IMR-90 (cell line): ENCODE results near the gene ADSS1.

Source experiments
- CEBPB ChIP-seq: IDR thresholded peaks from 2 replicates; pipeline ENCODE4 v1.6.1; 2012; ENCODE audit warnings: low read depth, low read length, improper control_type of control experiment
- MAFK ChIP-seq: IDR thresholded peaks from 2 replicates; pipeline ENCODE4 v1.6.1; 2012; ENCODE audit warnings: low read depth, low read length, improper control_type of control experiment
- NFE2L2 ChIP-seq: fragments of 150-350 bp; IDR thresholded peaks from 2 replicates; pipeline ENCODE4 v1.6.1; 2016; ENCODE audit warnings: low read depth, mild to moderate bottlenecking, low read length
- POLR2A ChIP-seq: IDR thresholded peaks from 2 replicates; pipeline ENCODE4 v1.6.1; 2012; ENCODE audit warnings: mild to moderate bottlenecking, low read depth, low read length
- RCOR1 ChIP-seq: IDR thresholded peaks from 2 replicates; pipeline ENCODE4 v1.6.1; 2012; ENCODE audit warnings: mild to moderate bottlenecking, low read length, improper control_type of control experiment; ENCODE audit not compliant: insufficient replicate concordance
- RFX5 ChIP-seq: IDR thresholded peaks from 2 replicates; pipeline ENCODE4 v1.8.0; 2012; ENCODE audit warnings: low read depth, mild to moderate bottlenecking, low read length, moderate library complexity
- SMC3 ChIP-seq: fragments of 150-350 bp; IDR thresholded peaks from 2 replicates; pipeline ENCODE4 v1.6.1; 2016; ENCODE audit warnings: low read depth, mild to moderate bottlenecking, antibody characterized with exemption, low read length, moderate library complexity
- USF2 ChIP-seq: fragments of 150-350 bp; IDR thresholded peaks from 2 replicates; pipeline ENCODE4 v1.6.1; 2017; ENCODE audit warnings: mild to moderate bottlenecking, antibody characterized with exemption, low read length, low read depth
- TF ChIP-seq, protein P1 (sequence below): conservative IDR thresholded peaks from 2 replicates; pipeline ENCODE4 v1.5.1; 2012; ENCODE audit warnings: mild to moderate bottlenecking, low read depth, low read length, improper control_type of control experiment

- TF ChIP-seq MAFK (no peak), RFX5 (no peak), RCOR1 (no peak), CEBPB (no peak), USF2 (no peak), NFE2L2 (no peak), SMC3 (no peak), POLR2A (no peak)
- TF ChIP-seq, protein P1, sequence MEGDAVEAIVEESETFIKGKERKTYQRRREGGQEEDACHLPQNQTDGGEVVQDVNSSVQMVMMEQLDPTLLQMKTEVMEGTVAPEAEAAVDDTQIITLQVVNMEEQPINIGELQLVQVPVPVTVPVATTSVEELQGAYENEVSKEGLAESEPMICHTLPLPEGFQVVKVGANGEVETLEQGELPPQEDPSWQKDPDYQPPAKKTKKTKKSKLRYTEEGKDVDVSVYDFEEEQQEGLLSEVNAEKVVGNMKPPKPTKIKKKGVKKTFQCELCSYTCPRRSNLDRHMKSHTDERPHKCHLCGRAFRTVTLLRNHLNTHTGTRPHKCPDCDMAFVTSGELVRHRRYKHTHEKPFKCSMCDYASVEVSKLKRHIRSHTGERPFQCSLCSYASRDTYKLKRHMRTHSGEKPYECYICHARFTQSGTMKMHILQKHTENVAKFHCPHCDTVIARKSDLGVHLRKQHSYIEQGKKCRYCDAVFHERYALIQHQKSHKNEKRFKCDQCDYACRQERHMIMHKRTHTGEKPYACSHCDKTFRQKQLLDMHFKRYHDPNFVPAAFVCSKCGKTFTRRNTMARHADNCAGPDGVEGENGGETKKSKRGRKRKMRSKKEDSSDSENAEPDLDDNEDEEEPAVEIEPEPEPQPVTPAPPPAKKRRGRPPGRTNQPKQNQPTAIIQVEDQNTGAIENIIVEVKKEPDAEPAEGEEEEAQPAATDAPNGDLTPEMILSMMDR, result no peak
These were observed 70.1 kb downstream of the ADSS1 start for GRCh38 chr14:104794099-104794498.
